Osteocyte (in vitro differentiated cells): Measurements from ENCODE around the gene OR52I2. TPM values are rescaled to one million over a fixed set of nuclear protein-coding genes. Genes with fewer than 3 reads are reported as not detected.
A peak's percentile ranks its signal among the peaks of the same experiment; 100 is the strongest.

Source experiments
- DNase-seq: peaks from one replicate; pipeline ENCODE4 v3.0.0; 2021; ENCODE audit warnings: mixed read lengths; ENCODE audit not compliant: unreplicated experiment; ENCODE audit errors: extremely low spot score
- H3K27ac Mint-ChIP-seq: one replicate; pipeline ENCODE4 v1.8.0; 2021; ENCODE audit warnings: mild to moderate bottlenecking, mixed read lengths; ENCODE audit not compliant: unreplicated experiment
- H3K27me3 Mint-ChIP-seq: one replicate; pipeline ENCODE4 v1.8.0; 2021; ENCODE audit warnings: mixed read lengths; ENCODE audit not compliant: unreplicated experiment
- H3K36me3 Mint-ChIP-seq: one replicate; pipeline ENCODE4 v1.8.0; 2021; ENCODE audit warnings: mixed read lengths; ENCODE audit not compliant: unreplicated experiment
- H3K4me1 Mint-ChIP-seq: one replicate; pipeline ENCODE4 v1.8.0; 2021; ENCODE audit warnings: mixed read lengths; ENCODE audit not compliant: unreplicated experiment
- H3K4me3 Mint-ChIP-seq: one replicate; pipeline ENCODE4 v1.8.0; 2021; ENCODE audit warnings: mild to moderate bottlenecking, moderate library complexity, mixed read lengths; ENCODE audit not compliant: unreplicated experiment
- H3K9me3 Mint-ChIP-seq: one replicate; pipeline ENCODE4 v1.8.0; 2021; ENCODE audit warnings: mixed read lengths; ENCODE audit not compliant: unreplicated experiment
- CTCF ChIP-seq: fragments of 200-600 bp; sonication (generic); IDR thresholded peaks from 2 replicates; pipeline ENCODE4 v1.5.0; 2021; ENCODE audit warnings: antibody characterized with exemption, mild to moderate bottlenecking, moderate library complexity
- long read RNA-seq: library from polyadenylated mRNA; unstranded; transcript quantifications from one replicate; pipeline ENCODE4 v2.0.0, GENCODE V29; 2021
- total RNA-seq: library from RNA; stranded (reverse); gene quantifications from 2 replicates; pipeline ENCODE4 v1.2.1, GENCODE V29; 2021

The OR52I2 gene
- not detected in 2 replicates for total RNA-seq
- long read RNA-seq, result 0 reads

- Mint-ChIP-seq H3K4me1 (no peaks in the 10 kb centered on the region), H3K4me3 (no peak within 1 kb of the TSS), H3K36me3 (no peaks in the 10 kb centered on the region), H3K27ac (no peak within 1 kb of the TSS), H3K9me3 (no peaks in the 10 kb centered on the region), H3K27me3 (peaks cover 40% of the 10 kb centered on the region)
- no peak for TF ChIP-seq CTCF
- DNase-seq, result no peak
These were observed at the start of gene OR52I2 for GRCh38 chr11:4581443-4581842. TSS of gene OR52I2 (plus strand) at chr11:4581743.

GRCh38 chr11:4539603-4540219 lies 41.8 kb upstream of the OR52I2 start:
- DNase-seq, result no peak
- Mint-ChIP-seq H3K4me1 (no peaks in the 10 kb centered on the region), H3K36me3 (no peaks in the 10 kb centered on the region), H3K27ac (no peak overlapping the region), H3K9me3 (no peaks in the 10 kb centered on the region), H3K4me3 (no peak overlapping the region), H3K27me3 (peaks cover 15% of the 10 kb centered on the region)
- peak; percentile 70 for TF ChIP-seq CTCF

DNA sequence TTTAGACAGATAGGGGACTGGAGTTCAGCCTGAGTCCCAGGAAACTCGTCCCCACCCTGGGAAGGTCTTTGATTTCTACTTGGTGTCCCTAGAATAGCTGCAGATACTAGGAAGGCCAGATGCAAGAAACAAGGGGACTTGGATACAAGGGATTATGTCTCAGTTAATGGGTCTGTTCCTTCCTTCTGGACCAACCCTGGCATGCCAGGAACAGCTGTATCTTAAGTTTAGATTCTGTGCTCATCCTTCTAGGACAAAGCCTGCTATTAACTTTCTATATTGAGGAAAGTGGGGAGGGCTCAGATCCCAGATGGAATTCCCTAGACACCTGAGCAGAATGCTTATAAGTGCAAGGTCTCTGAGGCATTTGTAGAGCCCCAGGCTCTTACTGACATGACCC lies 40.5 kb upstream of the OR52I2 start:
- no peaks in the 10 kb centered on the region for H3K4me1 Mint-ChIP-seq
- no peak overlapping the region for H3K27ac Mint-ChIP-seq

GRCh38 chr11:4543561-4543960 lies 38.0 kb upstream of the OR52I2 start:
- Mint-ChIP-seq H3K4me3 (no peak overlapping the region), H3K27me3 (peaks cover 15% of the 10 kb centered on the region), H3K9me3 (no peaks in the 10 kb centered on the region), H3K36me3 (no peaks in the 10 kb centered on the region), H3K27ac (no peak overlapping the region), H3K4me1 (no peaks in the 10 kb centered on the region)
- TF ChIP-seq CTCF, result no peak
- DNase-seq, result no peak

More for the DNA sequence above, 40.5 kb upstream of the OR52I2 start:
- no peaks in the 10 kb centered on the region for H3K36me3 Mint-ChIP-seq
- H3K4me3 Mint-ChIP-seq, result no peak overlapping the region
- no peaks in the 10 kb centered on the region for H3K9me3 Mint-ChIP-seq
- no peak for TF ChIP-seq CTCF
- no peak for DNase-seq
- H3K27me3 Mint-ChIP-seq, result peaks cover 15% of the 10 kb centered on the region

- no peak for DNase-seq
- peaks cover 8% of the 10 kb centered on the region for H3K27me3 Mint-ChIP-seq
- H3K9me3 Mint-ChIP-seq, result no peaks in the 10 kb centered on the region
- H3K4me1 Mint-ChIP-seq, result no peaks in the 10 kb centered on the region
- H3K36me3 Mint-ChIP-seq, result no peaks in the 10 kb centered on the region
- H3K4me3 Mint-ChIP-seq, result no peak within 1 kb of the TSS
- no peak for TF ChIP-seq CTCF
- H3K27ac Mint-ChIP-seq, result no peak within 1 kb of the TSS
These were observed 36.7 kb upstream of the OR52I2 start, which contains the start of gene OR52M1 for GRCh38 chr11:4544891-4545290. TSS of gene OR52M1 (plus strand) at chr11:4545191. CDS start at chr11:4545191, 0 bp downstream.
